Measurements from ENCODE around the gene MGAT3.

Gene MGAT3

DNA sequence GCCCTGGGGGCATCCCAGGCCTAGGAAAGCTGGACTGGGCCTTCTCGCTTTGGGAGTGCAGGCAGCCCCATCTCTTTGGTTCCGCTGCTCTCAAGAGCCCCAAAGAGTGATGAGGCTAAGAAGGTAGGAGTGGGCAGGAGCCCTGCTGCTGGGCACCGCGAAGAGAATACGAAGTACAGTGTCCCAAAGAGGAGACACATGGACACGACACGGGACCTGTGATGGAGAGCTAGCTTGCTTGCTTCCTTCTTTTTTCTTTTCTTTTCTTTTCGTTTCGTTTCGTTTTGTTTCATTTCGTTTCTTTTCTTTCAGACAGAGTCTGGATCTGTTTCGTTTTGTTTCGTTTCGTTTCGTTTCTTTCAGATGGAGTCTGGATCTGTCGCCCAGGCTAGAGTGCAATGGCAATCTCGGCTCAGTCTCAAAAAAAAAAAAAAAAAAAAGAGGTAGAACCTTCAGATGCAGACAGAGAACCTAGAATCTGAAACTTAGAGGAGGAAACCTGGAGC lies 10.6 kb downstream of the MGAT3 start:
- DNase-seq, result no peak
- H3K4me3 ChIP-seq (ENCODE audit: low read depth in 1 of 2, low read length in 2 of 2), result no peak overlapping the region
- no peak overlapping the region for H3K9ac ChIP-seq (ENCODE audit: low read depth, low read length)
- H3K27me3 ChIP-seq (ENCODE audit: insufficient read depth, low read length, poor library complexity), result no peaks in the 10 kb centered on the region
- H3K79me2 ChIP-seq (ENCODE audit: insufficient read depth, low read length), result no peaks in the 10 kb centered on the region
- no peak overlapping the region for H3K27ac ChIP-seq (ENCODE audit: low read length)
- H3K9me3 ChIP-seq (ENCODE audit: insufficient read depth, low read length, severe bottlenecking), result no peaks in the 10 kb centered on the region
- no peak overlapping the region for H3K4me2 ChIP-seq (ENCODE audit: insufficient read depth, low read length)
- no peak overlapping the region for H2AFZ ChIP-seq (ENCODE audit: low read depth, low read length)
- TF ChIP-seq, protein P1, sequence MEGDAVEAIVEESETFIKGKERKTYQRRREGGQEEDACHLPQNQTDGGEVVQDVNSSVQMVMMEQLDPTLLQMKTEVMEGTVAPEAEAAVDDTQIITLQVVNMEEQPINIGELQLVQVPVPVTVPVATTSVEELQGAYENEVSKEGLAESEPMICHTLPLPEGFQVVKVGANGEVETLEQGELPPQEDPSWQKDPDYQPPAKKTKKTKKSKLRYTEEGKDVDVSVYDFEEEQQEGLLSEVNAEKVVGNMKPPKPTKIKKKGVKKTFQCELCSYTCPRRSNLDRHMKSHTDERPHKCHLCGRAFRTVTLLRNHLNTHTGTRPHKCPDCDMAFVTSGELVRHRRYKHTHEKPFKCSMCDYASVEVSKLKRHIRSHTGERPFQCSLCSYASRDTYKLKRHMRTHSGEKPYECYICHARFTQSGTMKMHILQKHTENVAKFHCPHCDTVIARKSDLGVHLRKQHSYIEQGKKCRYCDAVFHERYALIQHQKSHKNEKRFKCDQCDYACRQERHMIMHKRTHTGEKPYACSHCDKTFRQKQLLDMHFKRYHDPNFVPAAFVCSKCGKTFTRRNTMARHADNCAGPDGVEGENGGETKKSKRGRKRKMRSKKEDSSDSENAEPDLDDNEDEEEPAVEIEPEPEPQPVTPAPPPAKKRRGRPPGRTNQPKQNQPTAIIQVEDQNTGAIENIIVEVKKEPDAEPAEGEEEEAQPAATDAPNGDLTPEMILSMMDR (IDR thresholded peaks at IDR 0.05; ENCODE audit: borderline replicate concordance, extremely low read depth, low read length, poor library complexity, severe bottlenecking), result no peak
- no peak for TF ChIP-seq EZH2 (IDR thresholded peaks at IDR 0.05; ENCODE audit: borderline replicate concordance, low read depth, low read length, severe bottlenecking)
- no peak for ATAC-seq (ENCODE audit: insufficient read depth, low read depth)
- no peaks in the 10 kb centered on the region; the same call in 1 of the 2 replicates for H4K20me1 ChIP-seq (ENCODE audit: insufficient read depth, low read length)
- H3K4me1 ChIP-seq (ENCODE audit: insufficient read depth, low read length), result no peaks in the 10 kb centered on the region; the same call in 1 of the 2 replicates
- H3K36me3 ChIP-seq (ENCODE audit: insufficient read depth, low read length), result no peaks in the 10 kb centered on the region

DNA sequence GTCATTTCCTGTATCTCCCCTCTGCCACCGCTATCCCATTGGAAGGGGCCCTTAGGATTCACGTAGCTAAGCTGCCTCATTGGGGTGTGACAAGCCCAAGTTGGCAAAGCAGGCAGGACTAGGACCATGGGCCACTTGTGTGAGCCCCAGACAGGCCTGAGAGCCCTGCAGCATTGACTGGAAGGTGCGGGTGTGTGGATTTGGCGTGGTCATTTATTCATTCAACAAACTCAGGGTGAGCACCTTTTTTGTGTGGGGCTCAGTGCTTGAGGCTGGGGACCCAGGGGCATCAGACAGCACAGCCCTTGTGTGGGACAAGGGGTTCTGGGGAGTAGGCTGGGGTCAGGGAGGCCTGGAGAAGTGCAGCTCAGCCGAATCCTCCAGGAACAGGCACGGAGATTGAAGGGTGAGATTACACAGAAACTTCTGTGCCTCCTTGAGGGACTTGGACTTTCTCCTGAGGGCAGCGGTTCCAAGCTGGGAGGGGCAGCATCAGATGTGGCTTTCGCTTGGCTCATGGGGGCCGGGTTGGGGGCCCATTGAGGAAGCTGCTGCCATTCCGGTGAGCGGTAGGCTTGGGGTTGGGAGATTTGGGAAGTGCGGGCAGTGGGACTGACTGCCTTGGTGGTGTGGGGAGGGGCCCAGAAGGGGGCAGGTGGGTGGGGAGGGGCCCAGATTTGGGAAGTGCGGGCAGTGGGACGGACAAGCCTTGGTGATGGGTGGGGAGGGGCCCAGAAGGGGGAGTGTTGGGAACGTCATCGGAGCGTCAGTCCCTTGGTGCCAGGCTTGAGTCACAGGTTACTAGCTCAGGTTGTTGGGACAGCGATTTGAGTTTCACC lies 11.9 kb downstream of the MGAT3 start:
- Histone ChIP-seq H3K36me3 (ENCODE audit: insufficient read depth, low read length) (no peaks in the 10 kb centered on the region), H3K4me3 (ENCODE audit: low read depth in 1 of 2, low read length in 2 of 2) (no peak overlapping the region), H3K27me3 (ENCODE audit: insufficient read depth, low read length, poor library complexity) (no peaks in the 10 kb centered on the region), H3K4me2 (ENCODE audit: insufficient read depth, low read length) (no peak overlapping the region), H2AFZ (ENCODE audit: low read depth, low read length) (no peak overlapping the region), H3K9ac (ENCODE audit: low read depth, low read length) (no peak overlapping the region), H3K4me1 (ENCODE audit: insufficient read depth, low read length) (no peaks in the 10 kb centered on the region; the same call in 1 of the 2 replicates), H3K79me2 (ENCODE audit: insufficient read depth, low read length) (no peaks in the 10 kb centered on the region), H3K9me3 (ENCODE audit: insufficient read depth, low read length, severe bottlenecking) (no peaks in the 10 kb centered on the region), H3K27ac (ENCODE audit: low read length) (no peak overlapping the region), H4K20me1 (ENCODE audit: insufficient read depth, low read length) (no peaks in the 10 kb centered on the region)
- TF ChIP-seq EZH2 (IDR thresholded peaks at IDR 0.05; ENCODE audit: borderline replicate concordance, low read depth, low read length, severe bottlenecking), result no peak
- TF ChIP-seq, protein P1 (IDR thresholded peaks at IDR 0.05; ENCODE audit: borderline replicate concordance, extremely low read depth, low read length, poor library complexity, severe bottlenecking), result no peak
- no peak for ATAC-seq (ENCODE audit: insufficient read depth, low read depth)
- DNase-seq, result no peak

DNA sequence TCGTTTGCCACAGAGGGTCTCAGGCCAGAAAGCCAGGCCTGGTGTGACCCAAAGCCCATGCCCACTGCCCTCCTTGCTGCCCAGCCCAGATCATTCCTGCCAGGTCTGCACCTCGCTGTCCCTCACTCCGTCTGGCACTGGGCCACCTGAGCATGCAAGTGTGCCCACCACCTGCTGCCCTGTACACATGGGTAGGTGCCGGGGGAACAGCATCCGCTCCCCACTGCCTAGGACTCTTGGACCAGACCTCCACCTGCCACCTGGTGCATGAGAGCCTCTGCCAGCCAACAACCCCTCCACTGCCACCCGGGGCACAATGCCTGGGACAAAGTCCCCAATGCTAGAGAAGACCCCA lies 12.5 kb downstream of the MGAT3 start:
- Histone ChIP-seq H4K20me1 (ENCODE audit: insufficient read depth, low read length) (no peaks in the 10 kb centered on the region), H3K9me3 (ENCODE audit: insufficient read depth, low read length, severe bottlenecking) (no peaks in the 10 kb centered on the region), H3K36me3 (ENCODE audit: insufficient read depth, low read length) (no peaks in the 10 kb centered on the region), H3K27me3 (ENCODE audit: insufficient read depth, low read length, poor library complexity) (no peaks in the 10 kb centered on the region), H3K4me3 (ENCODE audit: low read depth in 1 of 2, low read length in 2 of 2) (no peak overlapping the region), H3K79me2 (ENCODE audit: insufficient read depth, low read length) (no peaks in the 10 kb centered on the region), H2AFZ (ENCODE audit: low read depth, low read length) (no peak overlapping the region), H3K27ac (ENCODE audit: low read length) (no peak overlapping the region), H3K4me2 (ENCODE audit: insufficient read depth, low read length) (no peak overlapping the region), H3K4me1 (ENCODE audit: insufficient read depth, low read length) (no peaks in the 10 kb centered on the region; the same call in 1 of the 2 replicates), H3K9ac (ENCODE audit: low read depth, low read length) (no peak overlapping the region)
- DNase-seq, result no peak
- TF ChIP-seq EZH2 (IDR thresholded peaks at IDR 0.05; ENCODE audit: borderline replicate concordance, low read depth, low read length, severe bottlenecking), result no peak
- TF ChIP-seq, protein P1 (IDR thresholded peaks at IDR 0.05; ENCODE audit: borderline replicate concordance, extremely low read depth, low read length, poor library complexity, severe bottlenecking), result no peak
- ATAC-seq (ENCODE audit: insufficient read depth, low read depth), result no peak

Measured in DND-41 (cell line).